ENCODE results near the gene KAZN. TPM values are rescaled to one million over a fixed set of nuclear protein-coding genes. Genes with fewer than 3 reads are reported as not detected.

Gene KAZN
- total RNA-seq, 1 experiment from 2014 or later = 15.6 TPM

DNA sequence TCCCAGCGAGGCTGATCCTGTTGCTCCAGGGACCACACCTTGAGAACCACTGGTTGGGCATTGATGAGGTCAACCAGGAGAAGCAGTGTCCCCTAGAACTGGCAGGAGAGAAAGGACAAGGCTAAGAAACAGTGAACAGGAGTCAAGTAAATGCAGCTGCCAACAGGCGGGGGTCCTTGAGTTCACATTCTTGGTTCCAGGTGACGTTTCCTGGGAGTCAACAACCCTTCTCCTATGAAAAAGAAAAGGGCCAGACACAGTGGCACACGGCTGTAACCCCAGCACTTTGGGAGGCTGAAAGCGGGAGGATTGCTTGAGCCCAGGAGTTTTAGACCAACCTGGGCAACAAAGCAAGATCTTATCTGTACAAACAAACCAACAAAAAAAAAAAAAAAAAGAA lies 98.3 kb downstream of the KAZN start:
- CTCF ChIA-PET = no interaction called here
- no peak for TF ChIP-seq EZH2 (IDR thresholded peaks at IDR 0.05; ENCODE audit: low read depth)
- TF ChIP-seq, protein P1, sequence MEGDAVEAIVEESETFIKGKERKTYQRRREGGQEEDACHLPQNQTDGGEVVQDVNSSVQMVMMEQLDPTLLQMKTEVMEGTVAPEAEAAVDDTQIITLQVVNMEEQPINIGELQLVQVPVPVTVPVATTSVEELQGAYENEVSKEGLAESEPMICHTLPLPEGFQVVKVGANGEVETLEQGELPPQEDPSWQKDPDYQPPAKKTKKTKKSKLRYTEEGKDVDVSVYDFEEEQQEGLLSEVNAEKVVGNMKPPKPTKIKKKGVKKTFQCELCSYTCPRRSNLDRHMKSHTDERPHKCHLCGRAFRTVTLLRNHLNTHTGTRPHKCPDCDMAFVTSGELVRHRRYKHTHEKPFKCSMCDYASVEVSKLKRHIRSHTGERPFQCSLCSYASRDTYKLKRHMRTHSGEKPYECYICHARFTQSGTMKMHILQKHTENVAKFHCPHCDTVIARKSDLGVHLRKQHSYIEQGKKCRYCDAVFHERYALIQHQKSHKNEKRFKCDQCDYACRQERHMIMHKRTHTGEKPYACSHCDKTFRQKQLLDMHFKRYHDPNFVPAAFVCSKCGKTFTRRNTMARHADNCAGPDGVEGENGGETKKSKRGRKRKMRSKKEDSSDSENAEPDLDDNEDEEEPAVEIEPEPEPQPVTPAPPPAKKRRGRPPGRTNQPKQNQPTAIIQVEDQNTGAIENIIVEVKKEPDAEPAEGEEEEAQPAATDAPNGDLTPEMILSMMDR (conservative IDR thresholded peaks at IDR 0.05) = no peak
- no TSS peak for BruUV-seq (replicated peaks)

DNA sequence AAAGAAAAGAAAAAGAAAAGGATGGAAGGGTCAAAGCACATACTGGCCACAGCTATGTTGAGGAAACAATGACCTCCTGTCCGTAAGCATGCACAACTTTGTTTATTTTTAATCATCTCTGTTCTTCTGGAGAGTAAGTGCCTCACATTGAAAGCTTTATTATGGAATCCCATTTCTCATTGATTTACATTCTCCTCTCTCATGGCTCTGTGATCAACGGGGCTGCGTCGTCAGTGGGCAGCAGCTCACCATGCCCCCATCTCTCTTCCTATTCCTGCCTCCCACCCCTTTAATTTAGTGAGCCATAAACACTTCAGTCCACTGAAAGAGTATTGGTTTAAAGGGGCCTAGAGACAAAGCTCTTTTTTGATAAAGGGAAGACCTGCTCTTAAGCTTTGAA lies 98.9 kb downstream of the KAZN start:
- intact Hi-C loops (cut with micrococcal nuclease; ENCODE audit: unreplicated experiment) = no loop called here
- CTCF ChIA-PET = no interaction called here
- Histone ChIP-seq H3K36me3 (ENCODE audit: low read depth) (no peaks in the 10 kb centered on the region), H3K9me3 (ENCODE audit: insufficient read depth, low read depth) (no peaks in the 10 kb centered on the region), H3K9me2 (ENCODE audit: insufficient read depth) (no peaks in the 10 kb centered on the region), H3F3A (ENCODE audit: insufficient read depth, low read depth) (no peaks in the 10 kb centered on the region), H3K4me3 (no peak overlapping the region), H3K79me2 (ENCODE audit: low read depth) (no peaks in the 10 kb centered on the region), H3K4me2 (no peak overlapping the region), H2AFZ (no peak overlapping the region), H3K27ac (no peak overlapping the region), H3K27me3 (ENCODE audit: insufficient read depth, low read depth) (peaks cover 43% of the 10 kb centered on the region), H3K4me1 (replicated peaks; ENCODE audit: insufficient read depth) (no peaks in the 10 kb centered on the region), H4K20me1 (ENCODE audit: insufficient read depth) (no peaks in the 10 kb centered on the region)
- no peak for DNase-seq
- no peak for TF ChIP-seq EZH2 (IDR thresholded peaks at IDR 0.05; ENCODE audit: low read depth)
- TF ChIP-seq, protein P1 (conservative IDR thresholded peaks at IDR 0.05) = no peak
- BruUV-seq (replicated peaks) = no TSS peak
- POLR2A ChIA-PET (ENCODE audit: unreplicated experiment) = no interaction called here

More for the DNA sequence above, 98.3 kb downstream of the KAZN start:
- no peaks in the 10 kb centered on the region for H3K9me2 ChIP-seq (ENCODE audit: insufficient read depth)
- H3K4me2 ChIP-seq = no peak overlapping the region
- peaks cover 48% of the 10 kb centered on the region for H3K27me3 ChIP-seq (ENCODE audit: insufficient read depth, low read depth)
- no peaks in the 10 kb centered on the region for H4K20me1 ChIP-seq (ENCODE audit: insufficient read depth)
- no peaks in the 10 kb centered on the region for H3K79me2 ChIP-seq (ENCODE audit: low read depth)
- H2AFZ ChIP-seq = no peak overlapping the region
- no peaks in the 10 kb centered on the region for H3F3A ChIP-seq (ENCODE audit: insufficient read depth, low read depth)
- intact Hi-C loops (cut with micrococcal nuclease; ENCODE audit: unreplicated experiment) = no loop called here
- no peak overlapping the region for H3K4me3 ChIP-seq
- DNase-seq = no peak
- no peak overlapping the region for H3K27ac ChIP-seq
- H3K36me3 ChIP-seq (ENCODE audit: low read depth) = no peaks in the 10 kb centered on the region
- no peaks in the 10 kb centered on the region for H3K4me1 ChIP-seq (replicated peaks; ENCODE audit: insufficient read depth)
- POLR2A ChIA-PET (ENCODE audit: unreplicated experiment) = no interaction called here
- no peaks in the 10 kb centered on the region for H3K9me3 ChIP-seq (ENCODE audit: insufficient read depth, low read depth)

DNA sequence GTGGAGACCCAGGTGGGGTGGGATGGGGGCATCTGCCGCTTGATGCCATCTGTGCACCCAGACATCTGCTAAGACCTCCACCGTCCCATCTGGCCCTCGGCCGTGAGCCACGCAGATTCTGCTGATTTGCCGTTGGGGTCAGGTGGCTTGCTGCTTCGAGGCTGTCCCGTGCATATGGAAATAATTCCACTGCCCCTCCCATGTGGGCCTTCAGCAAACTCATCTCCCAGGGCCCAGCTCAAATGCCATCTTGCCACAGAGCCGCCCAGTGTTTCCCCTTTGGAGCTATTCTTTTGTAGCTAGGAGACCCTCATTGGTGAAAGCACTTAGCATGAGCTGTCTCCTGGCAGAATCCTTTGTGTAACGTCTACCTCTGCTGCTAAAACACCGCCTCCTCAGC lies 99.8 kb downstream of the KAZN start:
- no peak for DNase-seq
- no peak overlapping the region for H3K4me2 ChIP-seq
- no peaks in the 10 kb centered on the region for H3K9me2 ChIP-seq (ENCODE audit: insufficient read depth)
- no peaks in the 10 kb centered on the region for H3F3A ChIP-seq (ENCODE audit: insufficient read depth, low read depth)
- H3K4me1 ChIP-seq (replicated peaks; ENCODE audit: insufficient read depth) = no peaks in the 10 kb centered on the region
- no peak for TF ChIP-seq EZH2 (IDR thresholded peaks at IDR 0.05; ENCODE audit: low read depth)
- TF ChIP-seq, protein P1 (conservative IDR thresholded peaks at IDR 0.05) = no peak
- BruUV-seq (replicated peaks) = no TSS peak
- no peaks in the 10 kb centered on the region for H3K36me3 ChIP-seq (ENCODE audit: low read depth)
- intact Hi-C loops (cut with micrococcal nuclease; ENCODE audit: unreplicated experiment) = no loop called here
- peaks cover 33% of the 10 kb centered on the region for H3K27me3 ChIP-seq (ENCODE audit: insufficient read depth, low read depth)
- H3K79me2 ChIP-seq (ENCODE audit: low read depth) = no peaks in the 10 kb centered on the region
- H3K9me3 ChIP-seq (ENCODE audit: insufficient read depth, low read depth) = no peaks in the 10 kb centered on the region
- no peak overlapping the region for H2AFZ ChIP-seq
- no peak overlapping the region for H3K4me3 ChIP-seq
- ChIA-PET POLR2A (ENCODE audit: unreplicated experiment) (no interaction called here), CTCF (no interaction called here)
- no peak overlapping the region for H3K27ac ChIP-seq
- H4K20me1 ChIP-seq (ENCODE audit: insufficient read depth) = no peaks in the 10 kb centered on the region
